NCI-H2081 treated with DMSO at 0.1 percent for 48 hours (cell line): ENCODE results near the gene NMU.
"Not testable (repeated sequence)": the region's sequence is repeated elsewhere in the genome, so short reads cannot be mapped to it uniquely, and the experiment has no call there.

Experiments
- DNase-seq: peaks from one replicate; lab custom pipeline; 2025; lab: John Stamatoyannopoulos, UW

NMU gene

GRCh38 chr4:55560096-55560495, 76.0 kb downstream of the NMU start:
- no peak for DNase-seq

- DNase-seq: peak; percentile 9
Measured at GRCh38 chr4:55554453-55555030, 81.6 kb downstream of the NMU start.

- no peak for DNase-seq
Measured at GRCh38 chr4:55553441-55554201, 82.5 kb downstream of the NMU start.

- DNase-seq: not testable (repeated sequence)
Measured at GRCh38 chr4:55551964-55552363, 84.1 kb downstream of the NMU start.

GRCh38 chr4:55549888-55550287, 86.2 kb downstream of the NMU start:
- no peak for DNase-seq

- no peak for DNase-seq
Measured at GRCh38 chr4:55547918-55548317, 88.2 kb downstream of the NMU start.

- DNase-seq: no peak
Measured at GRCh38 chr4:55547466-55547770, 88.7 kb downstream of the NMU start.

GRCh38 chr4:55546756-55547465, 89.2 kb downstream of the NMU start, which contains the start of gene CLOCK:
TSS of gene CLOCK (minus strand) at chr4:55546909. CDS start at chr4:55482785, 64,124 bp downstream.
- DNase-seq: peak; percentile 60

- DNase-seq: no peak
Measured at GRCh38 chr4:55546506-55546755, 89.7 kb downstream of the NMU start.

GRCh38 chr4:55545641-55546505, 90.2 kb downstream of the NMU start:
- peak; percentile 20 for DNase-seq
